Muscle of back (tissue), 11 donors: ENCODE results near the gene ELMO1. TPM values are rescaled to one million over a fixed set of nuclear protein-coding genes. Genes with fewer than 3 reads are reported as not detected.

Experiments used
- DNase-seq, 3 donors: peaks; one replicate each; pipeline versions ENCODE4 v3.0.0 to v3.0.0-alpha.2; 2013
- polyA plus RNA-seq, 10 donors: library from polyadenylated mRNA; unstranded; fragments of 120-200 nt; gene quantifications; one replicate each; pipeline ENCODE4 v1.2.1, GENCODE V29; 2013; ENCODE audit not compliant: insufficient read length in 10 of 10

Gene ELMO1
- polyA plus RNA-seq, 10 donors: 21.2 to 37.4 (median 26.8) TPM

DNA sequence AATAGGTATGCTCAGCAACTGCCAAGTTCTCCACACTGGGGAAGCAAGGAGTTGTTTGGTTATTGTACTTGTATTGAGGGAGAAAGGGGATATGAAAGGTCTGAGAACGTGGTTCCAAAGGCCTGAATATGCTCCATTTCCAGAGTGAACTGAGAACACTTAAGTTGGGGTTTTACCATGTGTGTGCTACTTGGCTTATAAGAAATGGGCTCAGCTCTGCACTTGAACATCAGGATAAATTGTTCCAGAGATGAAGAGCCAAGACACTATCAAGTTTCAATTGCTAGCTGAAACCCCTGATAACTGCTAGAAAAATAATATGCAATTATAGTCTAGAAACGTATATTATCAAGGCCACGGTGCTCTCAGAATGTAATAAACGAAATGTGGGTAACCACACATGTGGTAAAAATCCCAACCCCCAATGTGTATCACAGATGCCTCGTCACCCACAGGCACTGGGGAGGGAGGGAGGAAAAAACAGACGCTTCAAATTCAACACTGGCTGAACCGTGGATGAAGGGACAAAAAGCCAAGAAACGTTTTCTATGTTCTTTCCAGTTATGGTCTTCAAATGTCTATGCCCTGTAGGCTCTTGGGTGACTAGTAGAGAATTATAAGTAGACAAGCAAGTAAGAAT, 16.3 kb downstream of the ELMO1 start:
- peak in 1 of 3 donors; percentile 52 for DNase-seq

DNA sequence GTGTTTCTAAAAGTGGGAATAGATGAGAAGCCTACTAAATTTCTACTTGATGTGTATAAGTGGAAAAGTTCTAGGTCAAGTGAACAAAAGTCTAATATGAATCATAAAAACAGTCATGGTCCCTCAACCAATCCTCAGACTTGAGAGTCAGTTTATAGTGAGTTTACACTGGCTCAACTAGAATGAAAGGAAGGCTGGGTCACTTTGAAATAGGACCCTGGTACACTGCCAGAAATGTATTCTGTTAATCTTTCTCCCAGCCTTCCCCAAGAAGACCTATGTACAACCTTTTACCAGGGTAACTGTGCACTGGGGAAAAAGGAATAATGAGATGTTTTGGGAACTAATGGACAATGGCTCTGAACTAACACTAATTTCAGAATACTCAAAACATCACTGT, 17.3 kb downstream of the ELMO1 start:
- DNase-seq: no peak

DNA sequence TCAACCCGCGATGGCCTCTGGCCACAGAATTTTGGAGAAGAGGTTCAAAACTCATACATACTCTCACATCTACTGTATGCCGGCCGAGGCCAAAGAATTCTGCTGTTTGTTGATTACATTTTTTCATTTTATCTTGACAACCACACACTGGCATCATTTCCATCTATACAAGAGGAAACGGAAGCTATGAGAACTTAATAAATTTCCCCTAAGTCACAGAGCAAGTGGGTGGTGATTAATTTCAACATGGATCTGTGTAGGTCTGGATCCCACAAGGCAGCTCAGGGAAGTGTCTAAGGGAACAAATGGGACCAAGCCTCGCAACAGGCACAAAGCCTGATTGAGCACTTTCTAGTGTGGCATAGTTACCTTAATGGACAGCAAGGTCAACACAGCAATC, 18.0 kb downstream of the ELMO1 start:
- DNase-seq: no peak

GRCh38 chr7:37430171-37430570, 18.5 kb downstream of the ELMO1 start:
- DNase-seq: no peak

- no peak for DNase-seq
These were observed 19.3 kb downstream of the ELMO1 start for GRCh38 chr7:37429435-37429791.

GRCh38 chr7:37428681-37429434, 19.8 kb downstream of the ELMO1 start:
- no peak for DNase-seq

- no peak for DNase-seq
These were observed 21.3 kb downstream of the ELMO1 start for GRCh38 chr7:37427276-37427940.

DNA sequence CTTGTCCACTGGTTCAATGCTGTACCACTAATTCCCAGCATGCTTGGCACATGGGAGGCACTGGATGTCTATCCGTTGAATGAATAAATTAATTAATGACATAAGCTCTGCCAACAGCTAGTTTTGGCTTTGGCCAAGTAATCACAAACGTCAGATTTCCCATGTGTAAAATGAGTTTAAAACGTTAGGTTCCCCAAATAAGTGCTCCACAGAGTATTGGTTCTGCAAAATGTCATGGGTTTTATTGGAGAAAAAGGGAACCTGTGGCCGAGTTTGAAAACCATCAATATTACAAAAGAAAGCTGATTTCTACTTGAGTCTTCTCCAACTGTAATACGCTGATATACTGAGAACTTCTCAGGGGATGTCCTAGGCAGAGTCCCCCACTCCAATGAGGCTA, 23.2 kb downstream of the ELMO1 start:
- DNase-seq: no peak

GRCh38 chr7:37424995-37425394, 23.7 kb downstream of the ELMO1 start:
- no peak for DNase-seq

DNA sequence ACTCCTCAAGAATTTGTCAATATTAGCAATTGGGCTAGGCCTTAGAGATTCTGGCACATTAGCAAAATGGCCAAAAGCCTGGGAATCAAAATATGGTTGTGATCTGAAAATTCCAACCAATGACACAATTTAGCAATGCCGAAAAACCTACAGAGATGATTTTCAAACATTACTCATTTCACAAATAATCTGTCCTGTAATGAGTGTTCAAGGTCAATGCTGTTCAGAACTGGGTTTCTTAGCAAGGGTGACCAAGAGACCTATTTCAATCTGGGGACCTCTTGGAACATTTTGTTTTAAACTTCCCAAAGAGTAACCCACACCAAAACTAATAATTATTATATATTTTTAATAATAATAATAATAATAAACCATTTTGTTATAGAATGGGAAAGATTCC, 24.1 kb downstream of the ELMO1 start:
- no peak for DNase-seq

DNA sequence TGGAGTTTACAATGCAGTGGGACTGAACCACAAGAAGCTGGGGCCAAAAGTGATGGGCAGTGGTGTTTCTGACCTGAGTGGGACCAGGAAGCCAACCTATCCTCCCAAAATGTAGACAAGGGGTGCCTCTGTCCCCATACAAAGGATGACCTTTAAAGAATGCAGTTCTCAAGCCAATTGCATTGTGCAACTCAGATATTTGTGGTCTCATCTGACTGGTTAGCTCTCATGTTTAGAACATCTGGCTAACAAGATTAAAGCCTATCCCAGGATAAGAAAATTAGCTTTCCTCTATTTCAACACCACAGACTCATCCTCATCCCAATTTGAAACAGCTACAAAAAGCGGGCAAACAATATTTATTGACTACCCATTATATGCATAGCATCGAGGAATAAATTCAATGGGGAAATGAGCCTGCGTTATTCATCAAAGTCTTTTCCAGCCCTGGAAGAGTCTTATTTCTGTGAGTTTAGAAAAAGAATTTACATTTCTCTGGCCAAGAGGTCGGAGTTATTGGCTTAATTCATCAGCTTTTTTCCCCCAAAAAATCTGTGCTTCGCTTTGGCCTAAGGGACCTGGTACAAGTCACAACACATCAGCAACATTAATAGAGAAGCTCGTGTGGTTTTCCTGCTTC, 26.7 kb downstream of the ELMO1 start:
- peak; percentile 45 to 84 (median 52) for DNase-seq

GRCh38 chr7:37420946-37421695, 27.5 kb downstream of the ELMO1 start:
- peak; percentile 35 to 82 (median 60) for DNase-seq

- DNase-seq: no peak
These were observed 29.2 kb downstream of the ELMO1 start for GRCh38 chr7:37419496-37419895.

GRCh38 chr7:37418381-37418780, 30.3 kb downstream of the ELMO1 start:
- no peak for DNase-seq

GRCh38 chr7:37417107-37417474, 31.6 kb downstream of the ELMO1 start:
- no peak for DNase-seq

- no peak for DNase-seq
These were observed 32.1 kb downstream of the ELMO1 start for GRCh38 chr7:37416378-37417106.

GRCh38 chr7:37415629-37416028, 33.0 kb downstream of the ELMO1 start:
- DNase-seq: no peak

- no peak for DNase-seq
These were observed 34.2 kb downstream of the ELMO1 start for GRCh38 chr7:37414352-37414983.

GRCh38 chr7:37411444-37412034, 37.1 kb downstream of the ELMO1 start:
- no peak for DNase-seq
